GM20431 (cell line): ENCODE measurements around the gene ITGA8.
"Not testable (repeated sequence)": the region's sequence is repeated elsewhere in the genome, so short reads cannot be mapped to it uniquely, and the experiment has no call there.

ENCODE experiments used
- in situ Hi-C: fragments of 300-500 bp; cut with MseI, MboI; formaldehyde crosslinking; loops from one replicate; pipeline ENCODE4 v1.15.0; 2020; ENCODE audit warnings: low sequenced_read_pairs; ENCODE audit not compliant: unreplicated experiment

Gene ITGA8

DNA sequence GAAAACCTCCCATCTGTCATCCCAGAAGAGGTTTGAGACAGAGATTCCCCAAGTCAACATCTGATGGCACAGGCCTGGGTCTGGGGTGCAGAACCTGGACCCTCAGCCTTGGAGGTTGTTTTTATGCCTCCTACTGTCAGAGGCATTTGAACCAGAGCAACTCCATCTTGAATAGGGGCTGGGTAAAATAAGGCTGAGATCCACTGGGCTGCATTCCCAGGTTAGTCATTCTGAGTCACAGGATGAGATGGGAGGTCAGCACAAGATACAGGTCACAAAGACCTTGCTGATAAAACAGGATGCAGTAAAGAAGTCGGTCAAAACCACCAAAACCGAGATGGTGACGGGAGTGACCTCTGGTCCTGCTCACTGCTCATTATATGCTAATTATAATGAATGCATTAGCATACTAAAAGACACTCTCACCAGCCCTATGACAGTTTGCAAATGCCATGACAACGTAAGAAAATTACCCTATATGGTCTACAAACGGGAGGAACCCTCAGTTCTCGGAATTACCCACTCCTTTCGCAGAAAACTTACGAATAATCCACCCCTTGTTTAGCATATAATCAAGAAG is 92.0 kb downstream of the ITGA8 start:
- in situ Hi-C loops, result no loop called here

GRCh38 chr10:15626937-15627336 is 92.8 kb downstream of the ITGA8 start:
- in situ Hi-C loops, result no loop called here

DNA sequence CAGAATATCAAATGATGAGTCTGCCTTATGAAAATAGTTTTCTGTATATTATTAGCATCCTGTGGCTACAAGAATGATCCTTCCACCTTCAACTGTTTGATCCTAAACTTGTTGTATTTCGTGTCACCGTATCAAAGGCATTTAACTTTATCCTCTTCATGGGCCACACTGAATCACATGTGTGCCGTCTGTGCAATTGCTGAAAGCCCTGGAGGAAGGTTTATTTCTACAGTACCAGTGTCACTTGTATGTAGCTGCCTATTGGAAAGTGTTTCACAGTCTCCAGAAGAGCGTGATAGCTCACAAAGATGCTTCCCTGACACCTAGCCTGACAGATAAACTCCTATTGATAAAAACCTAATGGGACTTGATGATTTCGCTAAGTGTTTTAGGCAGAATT is 94.5 kb downstream of the ITGA8 start:
- in situ Hi-C loops, result no loop called here

- in situ Hi-C loops, result no loop called here
Measured at GRCh38 chr10:15624401-15625196, 95.1 kb downstream of the ITGA8 start.

- in situ Hi-C loops, result no loop called here
Measured at GRCh38 chr10:15620836-15621515, 98.7 kb downstream of the ITGA8 start.

- in situ Hi-C loops, result no loop called here
Measured at GRCh38 chr10:15620337-15620736, 99.4 kb downstream of the ITGA8 start.

DNA sequence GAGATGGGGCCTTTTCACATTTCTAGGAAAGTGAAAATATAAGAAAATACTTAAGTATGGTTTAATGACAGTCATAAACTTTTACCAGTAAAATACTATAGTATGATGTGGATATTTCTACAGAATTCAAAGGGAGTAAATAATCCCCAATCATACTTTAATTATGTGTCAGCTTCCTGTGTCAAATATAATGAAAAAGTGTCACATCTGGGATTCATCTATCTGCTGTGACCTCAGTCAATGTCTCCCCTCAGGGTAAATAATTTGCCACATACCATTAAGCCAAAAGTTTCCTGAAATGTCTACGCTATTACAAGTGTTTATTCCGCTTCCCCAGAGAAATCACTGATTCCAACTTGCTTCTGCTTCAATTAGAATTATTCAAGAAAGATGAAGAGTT is 110.5 kb downstream of the ITGA8 start:
- in situ Hi-C loops, result no loop called here

- in situ Hi-C loops, result no loop called here
Measured at GRCh38 chr10:15606377-15606776, 113.3 kb downstream of the ITGA8 start.

DNA sequence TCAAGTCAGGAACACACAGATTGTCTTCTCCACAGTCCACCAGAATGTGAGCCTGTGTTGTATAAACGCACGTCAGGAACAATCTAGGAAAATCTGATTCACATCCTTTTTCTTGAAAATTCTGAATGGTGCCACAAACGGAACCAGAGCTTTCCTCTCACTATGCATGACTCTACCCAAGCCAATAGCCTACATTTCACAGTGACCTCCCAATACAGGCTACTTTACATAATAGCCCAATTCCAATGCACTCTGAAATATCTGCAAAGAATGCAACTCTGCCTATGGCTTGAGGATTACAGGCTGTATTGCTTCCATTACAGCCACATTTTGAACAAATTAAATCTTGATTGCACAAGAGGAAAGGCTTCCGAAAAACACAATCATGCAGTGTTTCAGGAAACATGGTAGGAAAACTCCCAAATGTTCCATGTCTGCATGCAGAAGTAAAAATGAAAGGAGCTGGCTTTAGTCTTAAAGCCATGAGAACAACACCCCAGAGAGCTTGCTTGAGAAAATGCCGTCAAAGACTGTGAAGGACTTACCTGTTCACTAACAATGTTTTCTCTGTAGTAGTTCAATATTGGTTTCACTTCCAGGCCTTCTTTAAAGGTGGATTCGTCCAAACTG is 113.9 kb downstream of the ITGA8 start:
- in situ Hi-C loops, result no loop called here

- in situ Hi-C loops, result no loop called here
Measured at GRCh38 chr10:15603446-15604011, 116.2 kb downstream of the ITGA8 start.

DNA sequence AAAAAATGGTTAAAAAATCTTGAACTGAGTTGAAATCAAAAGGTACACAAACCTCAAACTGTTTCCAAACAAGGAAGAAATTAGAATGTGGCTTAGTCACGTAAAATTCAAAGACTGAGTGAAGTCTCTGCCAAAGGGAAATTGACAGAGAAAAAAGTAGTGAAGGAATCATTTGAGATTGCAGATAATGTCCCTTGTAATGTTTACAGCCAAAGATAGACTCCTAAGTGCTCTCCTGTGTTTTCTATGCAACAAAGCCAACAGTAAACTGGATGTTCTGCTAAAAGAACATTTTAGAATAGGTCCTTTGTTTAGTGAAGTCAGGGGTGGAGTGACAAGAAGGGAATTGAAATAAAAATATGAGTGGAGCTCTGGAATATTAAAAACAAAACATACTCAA is 117.9 kb downstream of the ITGA8 start:
- in situ Hi-C loops, result no loop called here

DNA sequence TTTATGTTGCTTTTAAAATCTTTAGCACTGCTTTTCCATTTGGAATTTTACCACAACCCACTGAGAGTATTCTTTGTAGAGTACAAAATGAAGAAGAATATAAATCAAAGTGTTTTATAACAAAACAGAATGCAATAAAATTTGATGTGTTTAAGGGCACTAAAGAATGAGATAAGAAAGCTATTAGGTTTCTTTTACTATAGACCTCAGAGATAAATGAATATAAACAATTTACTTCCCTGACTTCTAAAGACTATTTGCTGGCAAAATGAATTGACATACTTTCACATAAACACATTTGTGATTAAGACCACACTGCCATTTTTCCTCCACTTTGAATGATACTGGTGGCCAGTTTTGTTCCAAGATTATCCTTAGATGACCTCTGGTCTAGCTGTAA is 124.5 kb downstream of the ITGA8 start:
- in situ Hi-C loops, result no loop called here

DNA sequence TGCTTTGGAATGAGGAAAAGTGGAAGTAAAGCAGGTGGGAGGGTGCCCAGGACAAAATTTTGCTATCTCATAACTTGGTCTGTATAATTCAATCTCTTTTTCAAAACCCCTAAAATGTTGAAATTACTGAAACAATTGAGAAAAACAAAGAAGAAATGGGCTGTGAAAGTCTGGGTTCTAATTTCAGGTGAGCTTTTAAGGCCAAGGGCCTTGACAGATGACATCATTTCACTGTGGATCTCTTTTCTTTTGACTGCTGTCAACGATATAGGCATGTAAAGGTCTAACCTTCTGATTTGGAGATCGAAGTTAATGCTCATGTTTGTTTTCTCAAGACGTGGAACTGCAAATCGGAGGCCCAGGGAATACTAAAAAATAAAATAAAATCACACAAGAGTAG is 127.8 kb downstream of the ITGA8 start:
- in situ Hi-C loops, result no loop called here

DNA sequence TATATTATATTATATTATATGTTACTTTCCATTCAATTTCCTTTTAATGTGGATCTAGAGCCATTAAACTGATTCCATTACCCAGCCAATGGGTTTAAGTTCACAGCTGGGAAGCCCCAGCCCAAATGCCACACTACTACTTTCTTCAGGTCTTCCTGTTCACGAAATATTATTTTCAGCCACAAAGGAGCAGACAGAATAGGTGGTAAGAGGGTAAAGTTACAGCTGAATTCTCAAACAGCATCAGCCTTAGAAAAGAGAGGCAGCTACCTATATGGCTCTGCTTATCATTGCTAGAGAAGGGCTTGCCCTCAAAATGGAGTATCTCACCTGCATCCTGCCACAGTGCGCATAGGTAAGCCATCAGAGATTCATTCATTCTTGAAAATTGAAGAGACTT is 128.3 kb downstream of the ITGA8 start:
- in situ Hi-C loops, result no loop called here

GRCh38 chr10:15588635-15589508 is 130.8 kb downstream of the ITGA8 start:
- in situ Hi-C loops, result no loop called here

GRCh38 chr10:15588151-15588550 is 131.6 kb downstream of the ITGA8 start:
- in situ Hi-C loops, result no loop called here

DNA sequence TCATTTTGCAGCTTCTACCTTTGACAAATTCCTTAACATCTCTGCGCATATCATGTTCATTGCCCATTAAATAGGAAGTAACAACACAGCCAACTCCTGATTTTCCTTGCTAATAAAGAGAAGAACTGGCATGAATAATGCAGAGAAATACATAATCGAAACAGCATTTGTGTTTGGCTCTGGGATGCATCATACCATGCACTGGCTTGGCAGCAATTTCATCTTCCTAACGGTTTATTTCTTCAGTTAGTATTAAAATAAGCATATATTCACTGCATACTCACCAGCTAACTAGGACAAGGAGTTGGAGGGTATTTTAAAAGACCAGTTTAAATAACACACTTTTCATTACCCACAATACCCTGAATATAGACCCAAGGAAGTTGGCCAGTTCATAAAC is 132.5 kb downstream of the ITGA8 start:
- in situ Hi-C loops, result no loop called here

GRCh38 chr10:15585303-15585715 is 134.4 kb downstream of the ITGA8 start:
- in situ Hi-C loops, result no loop called here

GRCh38 chr10:15582972-15583371 is 136.8 kb downstream of the ITGA8 start:
- in situ Hi-C loops, result not testable (repeated sequence)

GRCh38 chr10:15579605-15580004 is 140.1 kb downstream of the ITGA8 start:
- in situ Hi-C loops, result no loop called here
